HFF-Myc (cell line): ENCODE results near the gene STARD13.

Source experiments
- DNase-seq: peaks from one replicate; pipeline ENCODE4 v3.0.0-alpha.2; 2011; ENCODE audit warnings: low read depth; ENCODE audit errors: extremely low read depth
- H3K4me3 ChIP-seq: replicated peaks from 2 replicates; pipeline ENCODE4 v1.5.1; 2011; ENCODE audit warnings: low read depth, mild to moderate bottlenecking, control low read depth, low read length
- TF ChIP-seq, protein P1 (sequence below): IDR thresholded peaks from 2 replicates; pipeline ENCODE4 v1.5.1; 2012; ENCODE audit warnings: mild to moderate bottlenecking, low read depth, low read length, control low read depth; ENCODE audit errors: missing control alignments

STARD13 gene

GRCh38 chr13:33231339-33231738, 54.2 kb downstream of the STARD13 start:
- no peak for DNase-seq
- TF ChIP-seq, protein P1, sequence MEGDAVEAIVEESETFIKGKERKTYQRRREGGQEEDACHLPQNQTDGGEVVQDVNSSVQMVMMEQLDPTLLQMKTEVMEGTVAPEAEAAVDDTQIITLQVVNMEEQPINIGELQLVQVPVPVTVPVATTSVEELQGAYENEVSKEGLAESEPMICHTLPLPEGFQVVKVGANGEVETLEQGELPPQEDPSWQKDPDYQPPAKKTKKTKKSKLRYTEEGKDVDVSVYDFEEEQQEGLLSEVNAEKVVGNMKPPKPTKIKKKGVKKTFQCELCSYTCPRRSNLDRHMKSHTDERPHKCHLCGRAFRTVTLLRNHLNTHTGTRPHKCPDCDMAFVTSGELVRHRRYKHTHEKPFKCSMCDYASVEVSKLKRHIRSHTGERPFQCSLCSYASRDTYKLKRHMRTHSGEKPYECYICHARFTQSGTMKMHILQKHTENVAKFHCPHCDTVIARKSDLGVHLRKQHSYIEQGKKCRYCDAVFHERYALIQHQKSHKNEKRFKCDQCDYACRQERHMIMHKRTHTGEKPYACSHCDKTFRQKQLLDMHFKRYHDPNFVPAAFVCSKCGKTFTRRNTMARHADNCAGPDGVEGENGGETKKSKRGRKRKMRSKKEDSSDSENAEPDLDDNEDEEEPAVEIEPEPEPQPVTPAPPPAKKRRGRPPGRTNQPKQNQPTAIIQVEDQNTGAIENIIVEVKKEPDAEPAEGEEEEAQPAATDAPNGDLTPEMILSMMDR: no peak

DNA sequence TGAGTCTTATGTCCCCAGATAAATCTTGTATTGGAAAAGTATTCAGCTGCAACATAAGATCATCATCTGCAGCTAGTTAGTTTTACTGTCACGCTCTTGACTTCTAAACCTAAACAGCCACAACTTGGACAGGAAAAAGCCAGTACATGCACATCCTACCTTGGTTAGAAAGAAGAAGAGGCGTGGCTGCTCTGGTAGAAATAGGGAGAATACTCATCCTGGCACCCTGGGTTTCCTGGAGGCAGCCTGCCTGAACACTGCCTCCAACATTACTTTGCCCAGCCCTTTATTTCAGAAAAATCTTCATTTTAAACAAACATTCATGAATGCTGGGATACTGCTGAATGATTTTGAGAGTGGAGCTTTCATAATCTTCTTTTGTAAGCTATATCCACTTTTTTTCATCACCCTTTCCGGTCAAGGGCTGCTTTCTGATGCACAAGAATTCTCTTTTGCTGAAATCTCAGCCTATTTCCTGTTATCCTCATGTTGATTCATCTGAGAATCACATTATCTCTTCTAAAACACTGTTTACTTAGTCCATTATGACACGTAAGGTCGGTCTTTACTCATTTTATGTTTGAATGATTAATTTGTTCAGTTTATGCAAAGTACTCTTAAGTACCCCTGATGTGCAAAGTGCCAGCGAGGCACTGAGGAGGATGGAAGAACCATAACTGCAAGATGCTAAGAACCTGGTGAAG, 55.2 kb downstream of the STARD13 start:
- TF ChIP-seq, protein P1: no peak
- no peak for DNase-seq
- H3K4me3 ChIP-seq: no peak overlapping the region

More at GRCh38 chr13:33231339-33231738, 54.2 kb downstream of the STARD13 start:
- H3K4me3 ChIP-seq: no peak overlapping the region

- 0 out of 2 replicates have a peak overlapping the region, but pooled peaks have one; percentile 4 for H3K4me3 ChIP-seq
- DNase-seq: no peak
- TF ChIP-seq, protein P1: no peak
Observed at GRCh38 chr13:33229446-33230177, 55.9 kb downstream of the STARD13 start.

DNA sequence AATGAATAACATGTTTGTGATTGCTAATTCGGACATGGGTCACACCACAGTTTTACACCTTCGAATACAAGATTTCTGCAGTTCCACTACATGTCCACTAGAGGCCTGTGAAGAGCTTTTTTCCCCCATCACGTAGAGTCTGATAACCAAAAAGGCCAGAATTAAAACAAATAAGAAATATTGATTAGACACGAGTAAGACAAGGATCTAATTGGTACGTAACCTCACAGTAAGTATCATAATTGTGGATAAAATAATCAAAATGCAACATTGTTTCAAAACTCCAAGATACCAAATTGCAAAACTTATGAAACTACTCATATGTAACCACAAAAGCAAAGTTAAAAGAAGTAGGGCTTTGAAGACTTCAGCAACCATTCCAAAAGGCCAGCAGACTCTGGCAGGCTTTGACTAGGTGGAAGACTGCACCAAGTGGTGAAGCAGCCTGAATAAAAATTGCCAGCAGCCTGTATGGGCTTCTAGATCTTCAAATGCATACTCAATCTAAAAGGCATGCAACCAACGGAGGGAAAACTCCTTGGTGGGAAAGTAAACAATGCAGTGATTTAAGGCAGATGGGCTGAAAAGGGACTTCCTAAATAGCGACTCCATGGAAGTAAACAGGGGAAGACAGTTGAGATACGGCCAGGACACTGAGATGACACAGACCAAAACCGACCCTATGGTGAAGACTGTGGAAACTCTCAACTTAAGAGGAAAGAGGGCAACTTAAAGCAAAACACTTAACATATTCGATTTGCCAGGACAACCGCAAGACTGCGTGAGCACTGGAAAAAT, 56.7 kb downstream of the STARD13 start:
- TF ChIP-seq, protein P1: peak; percentile 85
- 0 out of 2 replicates have a peak overlapping the region, but pooled peaks have one; percentile 4 for H3K4me3 ChIP-seq
- no peak for DNase-seq

DNA sequence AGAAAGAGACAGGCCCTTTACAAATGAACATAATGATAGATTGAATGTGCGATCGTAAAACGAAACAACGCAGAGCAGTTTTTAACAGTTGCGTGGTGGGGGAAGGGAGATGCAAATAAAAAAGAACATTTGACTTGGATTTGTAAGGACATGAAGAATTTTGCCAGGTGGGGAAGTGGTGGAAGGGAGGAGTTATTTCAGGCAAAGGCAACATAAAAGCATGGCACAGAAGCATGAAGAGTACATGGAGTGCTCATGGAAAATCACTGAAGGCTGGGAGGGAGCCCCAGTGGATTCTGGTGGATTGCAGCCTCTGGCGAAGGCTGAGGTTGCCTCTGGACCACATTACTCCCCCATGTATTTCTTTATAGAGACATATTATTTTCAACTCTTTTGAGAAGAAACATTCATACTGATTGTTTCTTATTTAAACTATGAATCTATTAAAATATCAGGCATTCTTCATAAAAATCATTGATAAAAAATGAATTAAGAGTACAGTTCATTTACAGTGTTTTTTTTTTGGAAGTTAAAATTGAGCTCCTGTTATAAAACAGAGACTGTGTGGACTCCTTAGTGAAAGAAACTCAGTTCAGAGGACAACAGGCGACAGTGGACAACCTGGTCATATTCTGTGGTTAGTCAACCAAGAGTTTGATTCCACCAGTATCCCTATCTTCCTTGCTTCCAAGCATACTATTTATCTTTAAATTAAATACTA, 57.5 kb downstream of the STARD13 start:
- H3K4me3 ChIP-seq: no peak overlapping the region
- DNase-seq: no peak
- TF ChIP-seq, protein P1: no peak

GRCh38 chr13:33224686-33225085, 60.9 kb downstream of the STARD13 start:
- no peak for DNase-seq
- TF ChIP-seq, protein P1: no peak

More at GRCh38 chr13:33224686-33225085, 60.9 kb downstream of the STARD13 start:
- H3K4me3 ChIP-seq: no peak overlapping the region
